Measurements from ENCODE around the gene S100B.

DNA sequence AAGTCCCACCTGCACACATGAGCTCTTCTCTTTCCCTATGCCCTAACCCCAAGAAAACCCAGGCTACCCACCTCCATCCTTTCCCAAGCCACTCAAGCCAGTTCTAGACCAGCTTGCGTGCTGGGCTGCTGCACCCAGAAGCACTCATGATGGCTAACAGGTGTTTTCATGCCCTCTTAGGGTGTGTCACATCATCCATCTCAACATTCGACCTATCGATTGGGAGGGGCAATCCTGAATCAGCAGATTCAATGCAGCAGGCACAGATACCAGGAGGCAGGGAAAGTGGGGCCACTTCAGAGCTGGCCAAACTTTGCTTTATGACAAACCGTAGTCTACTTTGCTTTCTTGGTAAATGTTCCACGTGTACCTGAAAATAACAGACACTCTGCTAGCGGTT is 24.0 kb upstream of the S100B start:
- TF ChIP-seq POLR2AphosphoS5 (IDR thresholded peaks at IDR 0.05) (no peak), POLR2A (IDR thresholded peaks at IDR 0.05) (no peak)

Measured in prostate gland (tissue), 1 donor.